GM12891 (cell line): ENCODE measurements around the gene BEND3.
"Not testable (repeated sequence)": the region's sequence is repeated elsewhere in the genome, so short reads cannot be mapped to it uniquely, and the experiment has no call there.

Experiments
- DNase-seq: peaks from one replicate; pipeline ENCODE4 v3.0.0; 2011; ENCODE audit warnings: low spot score; ENCODE audit not compliant: insufficient read length
- FAIRE-seq: peaks from 2 replicates; lab custom pipeline; 2011; peaks lifted over from hg19 to GRCh38; lab: Jason Lieb, UNC
- PAX5 ChIP-seq: IDR thresholded peaks from 2 replicates; pipeline ENCODE4 v1.6.1; 2011; ENCODE audit warnings: low read length, moderate library complexity, mild to moderate bottlenecking; ENCODE audit not compliant: insufficient read depth, severe bottlenecking
- POLR2A ChIP-seq: IDR thresholded peaks from 2 replicates; pipeline ENCODE4 v1.6.1; 2011; ENCODE audit warnings: low read depth, low read length, control low read depth
- POLR2AphosphoS5 ChIP-seq: IDR thresholded peaks from 2 replicates; pipeline ENCODE4 v1.6.1; 2011; ENCODE audit warnings: low read depth, low read length, control low read depth
- POU2F2 ChIP-seq: IDR thresholded peaks from 2 replicates; pipeline ENCODE4 v1.6.1; 2011; ENCODE audit warnings: low read depth, mild to moderate bottlenecking, control low read depth, low read length, moderate library complexity
- SPI1 ChIP-seq: IDR thresholded peaks from 2 replicates; pipeline ENCODE4 v1.6.1; 2011; ENCODE audit warnings: low read depth, low read length, control low read depth
- TAF1 ChIP-seq: IDR thresholded peaks from 2 replicates; pipeline ENCODE4 v1.6.1; 2011; ENCODE audit warnings: low read depth, low read length, control low read depth

BEND3 gene

DNA sequence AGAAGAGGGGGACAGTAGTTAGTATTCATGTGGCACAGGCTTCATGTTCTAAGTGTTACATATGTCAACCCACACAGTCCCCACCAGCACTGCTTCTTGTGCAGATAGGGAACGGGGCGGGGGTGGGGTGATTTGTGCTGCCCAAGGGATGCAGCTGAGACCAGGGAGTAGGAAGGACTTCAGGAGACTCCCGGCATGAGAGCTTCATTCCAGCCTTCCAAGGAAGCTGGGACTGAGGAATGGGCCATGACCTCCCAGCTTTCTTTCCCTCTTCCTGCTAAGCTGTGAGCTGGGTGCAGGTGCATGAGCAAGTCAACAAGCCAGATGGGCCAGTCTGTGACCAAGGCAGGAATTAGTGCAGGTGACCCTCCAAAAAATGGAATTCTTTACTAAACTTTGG, 9.2 kb downstream of the BEND3 start:
- DNase-seq, result no peak
- TF ChIP-seq TAF1, result no peak
- TF ChIP-seq SPI1, result no peak
- TF ChIP-seq POLR2A, result no peak
- TF ChIP-seq PAX5, result no peak
- TF ChIP-seq POLR2AphosphoS5, result no peak
- TF ChIP-seq POU2F2, result no peak
- no peak for FAIRE-seq

DNA sequence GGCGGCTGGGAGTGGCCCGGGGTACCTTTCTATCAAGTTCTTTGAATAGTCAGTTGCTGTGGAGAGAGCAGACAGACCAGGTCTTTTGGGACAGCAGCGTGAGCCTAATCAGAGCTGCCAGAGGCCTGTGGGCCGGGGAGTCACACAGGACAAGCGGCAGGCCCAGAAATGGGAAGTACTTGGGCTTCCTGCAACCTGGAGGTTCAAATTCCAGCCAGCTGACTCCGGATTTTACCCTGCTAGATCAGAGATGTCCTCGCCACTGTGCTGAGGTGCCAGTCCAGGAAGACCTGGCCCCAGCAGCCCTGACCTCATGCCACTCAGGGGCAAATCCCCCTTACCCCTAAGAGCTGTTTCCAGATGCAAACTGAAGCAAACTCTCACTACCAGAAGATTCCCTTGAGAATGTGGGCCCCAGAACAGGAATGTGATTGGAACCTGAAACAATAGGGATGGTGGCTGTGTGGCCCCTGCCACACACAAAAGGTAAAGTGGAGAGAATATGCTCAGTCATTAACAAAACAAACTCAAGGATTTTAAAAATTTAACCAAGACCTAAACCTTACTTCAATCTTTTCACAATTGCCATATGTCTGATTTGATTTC, 9.7 kb downstream of the BEND3 start:
- no peak for FAIRE-seq
- TF ChIP-seq TAF1, result no peak
- TF ChIP-seq SPI1, result no peak
- TF ChIP-seq PAX5, result no peak
- no peak for TF ChIP-seq POU2F2
- no peak for TF ChIP-seq POLR2A

GRCh38 chr6:107103082-107103481, 12.2 kb downstream of the BEND3 start:
- TF ChIP-seq PAX5 (no peak), POLR2AphosphoS5 (no peak), POU2F2 (no peak), SPI1 (no peak), POLR2A (no peak), TAF1 (no peak)
- FAIRE-seq, result peak; percentile 81

More for the DNA sequence above, 9.7 kb downstream of the BEND3 start:
- no peak for DNase-seq

GRCh38 chr6:107102414-107102805, 12.9 kb downstream of the BEND3 start:
- TF ChIP-seq TAF1 (no peak), PAX5 (no peak), SPI1 (no peak), POLR2A (no peak), POLR2AphosphoS5 (no peak), POU2F2 (no peak)
- no peak for DNase-seq
- peak; percentile 47 for FAIRE-seq

More at GRCh38 chr6:107103082-107103481, 12.2 kb downstream of the BEND3 start:
- no peak for DNase-seq

DNA sequence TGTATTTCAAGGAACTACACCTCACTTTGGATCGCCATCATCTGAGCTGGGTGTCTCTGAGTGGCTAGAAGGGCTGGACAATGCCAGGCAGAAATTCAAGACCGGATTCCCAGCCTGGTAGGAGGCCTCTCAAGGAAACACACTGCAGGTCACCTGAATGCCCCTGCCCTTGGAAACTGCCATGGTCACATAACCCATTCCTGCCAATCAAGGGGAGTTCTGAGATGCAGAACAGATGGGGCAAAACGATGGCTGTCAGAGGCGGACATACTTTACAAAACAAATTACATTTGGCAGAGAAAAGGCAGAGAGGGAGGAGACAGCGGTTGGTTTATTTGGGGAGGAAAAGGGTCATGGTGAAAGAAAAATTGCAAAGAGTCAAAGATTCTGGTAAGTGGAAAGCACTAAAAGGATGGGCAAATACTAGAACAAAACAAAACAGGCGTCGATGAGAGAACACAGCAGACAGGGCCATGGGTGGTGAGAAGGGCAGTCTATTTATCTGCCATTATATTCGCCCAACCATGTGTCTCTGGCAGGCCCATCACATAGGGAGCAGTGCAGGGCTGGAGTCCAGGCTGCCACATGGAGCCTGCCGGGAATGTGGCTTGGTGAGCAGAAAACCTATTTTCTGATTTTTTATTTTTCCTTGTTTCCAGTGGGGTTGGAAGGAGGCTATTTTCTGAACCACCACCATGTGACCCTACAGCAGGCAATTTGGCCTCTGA, 13.5 kb downstream of the BEND3 start:
- DNase-seq, result no peak
- TF ChIP-seq POU2F2 (no peak), POLR2A (no peak), SPI1 (no peak)
- FAIRE-seq, result no peak

- FAIRE-seq, result peak; percentile 91
- DNase-seq, result no peak
- TF ChIP-seq PAX5 (no peak), POU2F2 (no peak), POLR2A (no peak), SPI1 (no peak), POLR2AphosphoS5 (no peak), TAF1 (no peak)
These were observed 14.1 kb downstream of the BEND3 start for GRCh38 chr6:107101211-107101610.

DNA sequence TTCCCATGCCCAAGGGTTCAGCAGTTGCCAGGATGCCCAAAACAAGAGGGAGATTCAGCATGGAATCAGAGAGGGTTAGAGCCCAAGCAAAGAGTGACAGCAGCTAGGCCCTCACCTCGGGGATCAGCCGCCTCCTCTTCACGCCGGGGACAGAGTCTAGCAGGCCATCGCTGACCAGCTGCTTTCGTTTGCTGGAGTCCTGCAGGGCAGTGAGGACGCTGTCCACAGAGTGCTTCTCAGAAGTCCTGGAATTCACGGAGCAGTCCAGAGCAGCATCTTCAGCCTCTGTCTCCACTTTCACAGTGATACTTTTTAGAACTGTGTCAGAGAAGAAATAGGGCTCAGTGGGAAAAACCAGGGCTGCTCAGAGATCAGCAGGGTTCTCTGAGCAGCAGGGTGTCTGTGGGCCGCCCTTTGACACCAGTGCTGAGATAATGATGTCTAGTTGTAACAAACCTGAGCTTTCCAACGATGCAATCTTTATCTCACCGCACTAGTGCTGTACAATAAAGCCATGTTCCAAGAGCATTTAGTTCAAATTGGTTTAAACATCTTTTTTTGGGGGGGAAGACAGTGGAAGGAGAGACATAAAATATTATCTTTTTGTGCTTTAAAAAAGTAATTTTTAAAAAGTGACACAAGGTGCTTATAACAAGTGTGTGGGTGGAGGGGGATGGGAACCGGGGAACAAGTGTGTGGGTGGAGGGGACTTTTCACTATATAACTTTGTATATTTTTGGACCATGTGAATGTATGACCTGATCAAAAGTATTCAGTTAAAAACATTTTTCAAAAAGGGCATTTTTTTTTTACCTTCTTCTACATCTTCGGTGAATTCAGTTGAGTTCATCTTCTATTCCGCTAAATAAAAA, 16.6 kb downstream of the BEND3 start:
- FAIRE-seq (no peak), DNase-seq (no peak)
- no peak for TF ChIP-seq SPI1
- no peak for TF ChIP-seq PAX5
- TF ChIP-seq TAF1, result no peak
- no peak for TF ChIP-seq POLR2AphosphoS5
- TF ChIP-seq POLR2A, result no peak; the same call in 1 of the 2 replicates
- no peak for TF ChIP-seq POU2F2

DNA sequence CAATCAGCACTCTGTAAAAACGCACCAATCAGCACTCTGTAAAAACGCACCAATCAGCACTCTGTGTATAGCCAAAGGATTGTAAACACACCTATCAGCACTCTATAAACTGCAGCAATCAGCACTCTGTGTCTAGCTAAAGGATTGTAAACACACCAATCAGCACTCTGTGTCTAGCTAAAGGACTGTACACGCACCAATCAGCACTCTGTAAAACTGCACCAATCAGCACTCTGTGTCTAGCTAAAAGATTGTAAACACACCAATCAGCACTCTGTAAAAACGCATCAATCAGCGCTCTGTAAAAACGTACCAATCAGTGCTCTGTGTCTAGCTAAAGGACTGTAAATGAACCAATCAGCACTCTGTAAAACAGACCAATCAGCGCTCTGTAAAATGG, 30.9 kb downstream of the BEND3 start:
- DNase-seq, FAIRE-seq: not testable (repeated sequence)

GRCh38 chr6:107083921-107084320, 31.4 kb downstream of the BEND3 start:
- DNase-seq (no peak), FAIRE-seq (peak; percentile 52)
- TF ChIP-seq POLR2AphosphoS5 (no peak), SPI1 (no peak), PAX5 (no peak), TAF1 (no peak), POU2F2 (no peak), POLR2A (no peak)
